Measurements from ENCODE around the gene ZNF268. TPM values are rescaled to one million over a fixed set of nuclear protein-coding genes. Genes with fewer than 3 reads are reported as not detected.

Gene ZNF268
- polyA plus RNA-seq, 2 of the 4 experiments (the other 2 are of a cell fraction) = 12.5 to 21.5 TPM

GRCh38 chr12:133231001-133231400 is 49.7 kb downstream of the ZNF268 start:
- H3K4me3 ChIP-seq = no peak overlapping the region
- H3K9me3 ChIP-seq = peaks cover 68% of the 10 kb centered on the region
- H3K4me2 ChIP-seq = no peak overlapping the region
- WGBS (ENCODE audit: missing lambda C conversion rate) = 32% methylated on average over 3 of the region's 3 CpGs
- DNase-seq (ENCODE audit: low read depth in 1 of 2, low spot score in 1 of 2) = no peak
- no peaks in the 10 kb centered on the region for H3K4me1 ChIP-seq
- FAIRE-seq = no peak
- no peak overlapping the region for H3K27ac ChIP-seq
- CTCF ChIA-PET = no interaction called here
- POLR2A ChIA-PET = no interaction called here
- no peak for ATAC-seq
- TF ChIP-seq SMC3 (IDR thresholded peaks at IDR 0.05) = no peak
- no peak for TF ChIP-seq PBX3 (IDR thresholded peaks at IDR 0.05)
- no peak for TF ChIP-seq MAZ (IDR thresholded peaks at IDR 0.05; ENCODE audit: borderline replicate concordance, low read depth, low read length)
- no peak for TF ChIP-seq CHD2 (IDR thresholded peaks at IDR 0.05; ENCODE audit: low read length, partially characterized antibody)
- TF ChIP-seq FOXS1 (CRISPR knock-in tag; IDR thresholded peaks at IDR 0.05) = no peak
- TF ChIP-seq HMGXB4 (CRISPR knock-in tag; IDR thresholded peaks at IDR 0.05; ENCODE audit: borderline replicate concordance) = no peak
- TF ChIP-seq ZNF302 (CRISPR knock-in tag; IDR thresholded peaks at IDR 0.05) = no peak
- no peak for TF ChIP-seq REST (IDR thresholded peaks at IDR 0.05)
- no peak for TF ChIP-seq NR3C1 (IDR thresholded peaks at IDR 0.05)
- TF ChIP-seq BCL3 (IDR thresholded peaks at IDR 0.05) = no peak
- TF ChIP-seq SREBF2 (IDR thresholded peaks at IDR 0.05) = no peak
- TF ChIP-seq NFE2L2 (conservative IDR thresholded peaks at IDR 0.05; ENCODE audit: low read length) = no peak
- no peak for TF ChIP-seq HES2 (IDR thresholded peaks at IDR 0.05)
- no peak for TF ChIP-seq PHF8 (IDR thresholded peaks at IDR 0.05; ENCODE audit: borderline replicate concordance, low read depth)
- no peak for TF ChIP-seq ATOH8 (CRISPR knock-in tag; IDR thresholded peaks at IDR 0.05; ENCODE audit: low read depth)
- TF ChIP-seq RAD21 (conservative IDR thresholded peaks at IDR 0.05 in 1 of 2, IDR thresholded peaks at IDR 0.05 in 1 of 2) = no peak
- no peak for TF ChIP-seq ZC3H11A (IDR thresholded peaks at IDR 0.05)

- H3K4me2 ChIP-seq = no peak overlapping the region
- peaks cover 69% of the 10 kb centered on the region for H3K9me3 ChIP-seq
- CTCF ChIA-PET = no interaction called here
- ATAC-seq = no peak
- POLR2A ChIA-PET = no interaction called here
- DNase-seq (ENCODE audit: low read depth in 1 of 2, low spot score in 1 of 2) = no peak
- no peak for FAIRE-seq
- no peaks in the 10 kb centered on the region for H3K4me1 ChIP-seq
- no peak overlapping the region for H3K4me3 ChIP-seq
- H3K27ac ChIP-seq = no peak overlapping the region
- WGBS (ENCODE audit: missing lambda C conversion rate) = 16% methylated on average over 6 of the region's 6 CpGs
- no peak for TF ChIP-seq PHF8 (IDR thresholded peaks at IDR 0.05; ENCODE audit: borderline replicate concordance, low read depth)
- no peak for TF ChIP-seq EHMT2 (IDR thresholded peaks at IDR 0.05; ENCODE audit: low read depth)
- no peak for TF ChIP-seq EP300 (IDR thresholded peaks at IDR 0.05)
- TF ChIP-seq HOXA7 (CRISPR knock-in tag; IDR thresholded peaks at IDR 0.05) = no peak
- no peak for TF ChIP-seq EHF (CRISPR knock-in tag; IDR thresholded peaks at IDR 0.05)
- no peak for TF ChIP-seq RFX5 (IDR thresholded peaks at IDR 0.05)
- no peak for TF ChIP-seq CEBPB (IDR thresholded peaks at IDR 0.05)
- no peak for TF ChIP-seq ATOH8 (CRISPR knock-in tag; IDR thresholded peaks at IDR 0.05; ENCODE audit: low read depth)
- no peak for TF ChIP-seq CBX2 (IDR thresholded peaks at IDR 0.05; ENCODE audit: borderline replicate concordance, low read depth)
- TF ChIP-seq RNF2 (IDR thresholded peaks at IDR 0.05; ENCODE audit: borderline replicate concordance, low read depth) = no peak
These were observed 51.7 kb downstream of the ZNF268 start for GRCh38 chr12:133233006-133233405.
